Urothelium cell line (cell line): ENCODE results near the gene PGLYRP2.
"Not testable (repeated sequence)": the region's sequence is repeated elsewhere in the genome, so short reads cannot be mapped to it uniquely, and the experiment has no call there.

Source experiments
- DNase-seq: peaks from one replicate; pipeline ENCODE4 v3.0.0; 2011; ENCODE audit warnings: low spot score, mixed read lengths
- FAIRE-seq: peaks from 2 replicates; lab custom pipeline; 2011; peaks lifted over from hg19 to GRCh38; lab: Jason Lieb, UNC

PGLYRP2 gene

DNA sequence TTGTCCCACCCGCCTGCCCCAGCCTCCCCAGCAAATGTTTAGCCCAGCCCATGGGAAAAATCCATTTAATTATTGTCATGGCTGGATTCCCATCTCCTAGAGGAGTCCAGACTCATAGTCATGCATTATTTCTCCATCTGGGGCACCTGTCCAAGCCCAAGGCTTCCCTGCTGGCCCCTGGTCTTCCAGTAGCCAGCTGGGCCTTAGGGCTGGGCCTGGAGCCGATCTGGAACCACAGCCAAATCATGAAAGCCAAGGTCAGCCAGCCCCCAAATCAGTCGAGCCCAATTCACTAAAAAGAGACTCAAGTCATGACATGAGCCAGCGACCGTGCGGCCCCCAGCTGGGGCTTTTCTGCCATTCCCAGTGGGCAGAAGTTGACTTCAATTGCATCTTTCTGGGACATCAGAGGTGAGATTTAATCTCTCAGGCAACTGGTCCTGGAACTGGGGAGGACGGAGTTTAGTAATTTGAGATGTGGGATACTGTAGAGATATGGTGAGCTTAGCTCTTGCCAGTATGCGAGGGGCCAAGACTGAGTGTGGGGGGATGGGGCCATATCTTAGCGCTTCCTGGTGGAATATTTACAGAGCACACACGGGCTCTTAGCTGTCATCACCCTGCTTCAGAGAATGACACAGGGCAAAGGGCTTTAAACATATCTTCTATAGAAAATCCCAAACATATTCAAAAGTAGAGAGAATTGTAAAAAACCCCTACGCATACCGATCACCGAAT, 9.4 kb upstream of the PGLYRP2 start:
- no peak for FAIRE-seq

DNA sequence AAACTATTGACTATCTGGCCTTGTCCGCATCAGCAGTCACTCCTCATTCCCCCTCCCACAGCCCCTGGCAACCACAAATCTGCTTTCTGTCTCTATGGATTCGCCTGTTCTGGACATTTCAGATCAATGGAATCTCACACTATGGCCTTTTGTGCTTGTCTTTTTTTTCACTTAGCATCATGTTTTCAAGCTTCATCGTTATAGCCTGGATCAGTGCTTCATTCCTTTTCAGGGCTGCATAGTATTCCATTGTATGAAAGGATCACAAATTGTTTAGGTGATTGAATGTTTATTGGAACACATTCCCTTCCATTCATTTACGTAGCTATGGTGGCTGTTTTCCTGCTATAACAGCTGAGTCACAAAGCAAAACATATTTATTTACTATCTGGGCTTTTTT, 7.7 kb upstream of the PGLYRP2 start:
- FAIRE-seq (no peak), DNase-seq (no peak)

More for the DNA sequence above, 9.4 kb upstream of the PGLYRP2 start:
- DNase-seq = no peak

DNA sequence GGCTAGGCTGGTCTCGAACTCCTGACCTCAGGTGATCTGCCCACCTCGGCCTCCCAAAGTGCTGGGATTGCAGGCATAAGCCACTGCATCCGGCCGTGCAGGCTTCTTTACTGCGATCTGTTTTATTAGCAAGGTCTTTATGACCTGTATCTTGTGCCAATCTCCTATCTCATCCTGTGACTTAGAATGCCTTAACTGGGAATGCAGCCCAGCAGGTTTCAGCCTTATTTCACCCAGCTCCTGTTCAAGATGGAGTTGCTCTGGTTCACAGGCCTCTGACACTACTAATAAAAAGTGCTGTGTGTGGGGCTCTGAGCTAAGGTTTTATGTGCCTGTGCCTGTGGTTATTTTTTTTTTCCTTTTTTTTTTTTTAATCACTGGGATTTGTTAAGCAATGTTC, 6.5 kb upstream of the PGLYRP2 start:
- FAIRE-seq, DNase-seq: not testable (repeated sequence)

DNA sequence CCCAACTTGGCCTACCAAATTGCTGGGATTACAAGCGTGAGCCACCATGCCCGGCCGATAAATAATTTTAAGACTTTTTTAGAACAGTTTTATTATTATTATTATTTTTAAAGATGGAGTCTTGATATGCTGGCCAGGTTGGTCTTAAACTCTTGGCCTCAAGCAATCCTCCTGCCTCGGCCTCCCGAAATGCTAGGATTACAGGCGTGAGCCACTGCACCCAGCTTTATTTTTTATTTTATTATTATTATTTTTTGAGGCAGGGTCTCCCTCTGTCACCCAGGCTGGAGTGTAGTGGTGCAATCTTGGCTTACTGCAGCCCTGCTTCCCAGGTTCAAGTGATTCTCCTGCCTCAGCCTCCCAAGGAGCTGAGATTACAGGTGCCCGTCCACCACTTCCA, 1.7 kb upstream of the PGLYRP2 start:
- not testable (repeated sequence) for FAIRE-seq, DNase-seq

DNA sequence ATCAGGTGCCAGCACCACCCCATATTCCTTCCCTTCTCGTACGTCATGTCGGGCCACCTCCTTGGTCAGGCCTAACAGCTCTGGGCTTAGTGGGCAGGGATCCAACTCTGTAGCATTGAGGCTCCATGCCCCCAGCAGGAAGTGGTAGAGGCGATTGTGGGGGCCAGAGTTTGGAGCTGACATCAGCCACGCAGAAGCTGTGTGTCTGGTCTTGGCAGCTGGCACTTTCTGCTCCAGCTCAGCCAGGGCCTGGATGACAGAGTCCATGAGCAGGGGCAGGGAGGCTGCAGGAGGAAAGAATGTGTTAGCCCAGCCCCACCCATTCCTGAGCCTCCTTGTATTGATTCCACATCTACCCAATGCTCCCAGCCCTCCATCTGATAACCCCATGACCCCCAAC, 3.0 kb downstream of the PGLYRP2 start:
- DNase-seq (no peak), FAIRE-seq (no peak)

DNA sequence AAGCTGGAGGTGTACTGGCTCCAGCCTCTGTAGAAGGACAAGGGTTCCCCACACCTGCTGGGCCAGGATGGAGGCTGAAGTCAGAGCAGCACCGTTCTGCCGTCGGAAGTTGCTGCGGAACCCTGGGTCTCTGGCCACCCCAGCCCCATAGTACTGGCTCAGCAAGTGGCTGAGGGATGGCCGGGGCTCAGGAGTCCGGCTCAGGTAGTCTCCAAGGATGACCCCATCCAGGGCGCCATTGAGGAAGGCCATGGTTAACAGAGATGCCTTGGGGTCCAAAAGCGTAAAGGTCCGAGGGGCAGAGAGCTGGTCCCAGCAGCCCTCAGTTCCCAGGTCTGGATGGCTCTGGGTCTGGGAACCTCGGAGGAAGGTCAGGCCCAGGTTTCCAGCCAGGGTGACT, 3.7 kb downstream of the PGLYRP2 start:
- FAIRE-seq = no peak
- no peak for DNase-seq

DNA sequence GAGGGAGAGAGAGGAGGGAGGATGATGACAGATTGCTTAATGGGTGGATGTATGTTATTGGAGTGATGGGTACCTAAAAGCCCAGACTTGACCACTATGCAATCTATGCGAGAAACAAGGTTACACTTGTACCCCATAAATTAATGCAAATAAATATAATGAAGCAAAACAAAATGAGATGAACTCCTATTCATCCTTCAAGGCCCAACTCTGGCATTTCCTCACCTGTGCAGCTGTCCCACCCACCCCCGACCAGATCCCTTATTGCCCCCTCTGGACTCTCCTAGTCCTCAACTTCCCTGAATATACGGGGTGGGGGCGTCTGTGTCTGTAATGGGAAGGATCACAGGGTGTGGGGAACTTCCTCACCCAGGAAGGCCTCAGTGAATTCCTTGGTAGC, 4.1 kb downstream of the PGLYRP2 start:
- FAIRE-seq (no peak), DNase-seq (no peak)

DNA sequence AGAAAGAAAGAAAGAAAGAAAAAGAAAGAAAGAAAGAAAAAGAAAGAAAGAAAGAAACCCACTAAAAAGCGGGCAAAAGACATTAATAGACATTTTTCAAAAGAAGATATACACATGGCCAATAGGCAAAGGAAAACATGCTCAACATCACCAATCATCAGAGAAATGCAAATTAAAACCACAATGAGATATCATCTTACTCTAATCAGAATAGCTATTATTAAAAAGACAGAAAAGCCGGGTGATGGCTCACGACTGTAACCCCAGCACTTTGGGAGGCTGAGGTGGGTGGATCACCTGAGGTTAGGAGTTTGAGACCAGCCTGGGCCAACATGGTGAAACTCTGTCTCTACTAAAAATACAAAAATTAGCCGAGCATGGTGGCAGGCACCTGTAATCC, 5.5 kb downstream of the PGLYRP2 start:
- not testable (repeated sequence) for DNase-seq, FAIRE-seq

DNA sequence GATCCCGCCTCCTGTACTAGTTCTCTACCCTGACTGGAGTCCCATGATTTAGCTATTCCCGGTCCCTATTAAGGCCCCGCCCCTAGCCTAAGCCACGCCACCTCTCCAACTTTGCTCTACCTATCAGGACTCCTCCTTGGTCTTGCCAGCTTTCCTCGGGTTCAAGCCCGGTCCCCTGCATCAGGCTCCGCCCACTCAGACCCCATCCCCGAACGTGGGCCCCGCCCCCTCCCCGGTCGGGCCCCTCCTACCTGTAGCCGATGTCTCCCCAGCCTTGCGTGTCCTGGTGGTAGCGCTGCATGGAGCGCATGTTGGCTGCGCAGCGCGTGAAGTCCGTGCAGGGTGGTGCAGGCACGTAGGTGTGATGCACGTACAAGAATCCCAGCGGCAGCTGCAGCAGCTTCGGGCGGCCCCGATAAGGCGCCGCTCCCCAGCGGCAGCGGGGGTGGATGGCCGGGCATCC, 7.6 kb downstream of the PGLYRP2 start:
- FAIRE-seq (no peak), DNase-seq (no peak)

DNA sequence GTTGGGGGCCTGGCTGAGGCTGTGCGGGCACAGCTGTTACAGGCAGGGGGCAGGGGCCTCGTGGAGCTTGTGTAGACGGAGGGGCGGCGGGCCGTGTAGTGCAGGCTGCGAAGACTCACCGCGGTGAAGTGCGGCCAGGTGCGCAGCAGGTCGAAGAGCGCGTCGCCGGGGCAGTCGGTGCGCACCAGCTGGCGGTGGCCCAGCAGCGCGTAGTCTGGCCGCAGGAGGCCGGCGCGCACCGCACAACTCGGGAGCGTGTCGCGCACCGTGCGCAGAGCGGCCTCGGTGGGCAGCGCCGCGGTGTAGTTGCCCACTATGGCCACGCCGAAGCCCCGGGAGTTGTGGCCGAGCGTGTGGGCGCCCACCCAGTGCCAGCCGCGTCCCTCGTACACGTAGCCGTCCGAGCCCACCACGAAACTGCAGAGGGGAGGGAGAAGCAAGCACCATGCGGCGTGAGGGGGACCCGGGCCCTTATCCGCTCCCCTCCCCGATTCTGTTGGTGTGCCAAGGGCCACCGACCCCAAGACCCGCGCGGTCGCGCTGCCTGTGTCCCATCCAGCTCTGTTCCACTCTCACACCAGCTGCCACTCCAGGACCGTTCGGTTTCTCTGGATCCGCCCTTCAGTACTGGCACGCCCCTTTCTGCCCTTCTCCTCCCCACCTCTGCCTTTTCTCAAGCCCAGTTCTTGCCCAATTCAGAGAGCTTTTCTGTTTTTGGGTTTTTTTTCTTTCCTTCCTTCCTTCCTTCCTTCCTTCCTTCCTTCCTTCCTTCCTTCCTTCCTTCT, 9.6 kb downstream of the PGLYRP2 start:
- no peak for FAIRE-seq
- no peak for DNase-seq

DNA sequence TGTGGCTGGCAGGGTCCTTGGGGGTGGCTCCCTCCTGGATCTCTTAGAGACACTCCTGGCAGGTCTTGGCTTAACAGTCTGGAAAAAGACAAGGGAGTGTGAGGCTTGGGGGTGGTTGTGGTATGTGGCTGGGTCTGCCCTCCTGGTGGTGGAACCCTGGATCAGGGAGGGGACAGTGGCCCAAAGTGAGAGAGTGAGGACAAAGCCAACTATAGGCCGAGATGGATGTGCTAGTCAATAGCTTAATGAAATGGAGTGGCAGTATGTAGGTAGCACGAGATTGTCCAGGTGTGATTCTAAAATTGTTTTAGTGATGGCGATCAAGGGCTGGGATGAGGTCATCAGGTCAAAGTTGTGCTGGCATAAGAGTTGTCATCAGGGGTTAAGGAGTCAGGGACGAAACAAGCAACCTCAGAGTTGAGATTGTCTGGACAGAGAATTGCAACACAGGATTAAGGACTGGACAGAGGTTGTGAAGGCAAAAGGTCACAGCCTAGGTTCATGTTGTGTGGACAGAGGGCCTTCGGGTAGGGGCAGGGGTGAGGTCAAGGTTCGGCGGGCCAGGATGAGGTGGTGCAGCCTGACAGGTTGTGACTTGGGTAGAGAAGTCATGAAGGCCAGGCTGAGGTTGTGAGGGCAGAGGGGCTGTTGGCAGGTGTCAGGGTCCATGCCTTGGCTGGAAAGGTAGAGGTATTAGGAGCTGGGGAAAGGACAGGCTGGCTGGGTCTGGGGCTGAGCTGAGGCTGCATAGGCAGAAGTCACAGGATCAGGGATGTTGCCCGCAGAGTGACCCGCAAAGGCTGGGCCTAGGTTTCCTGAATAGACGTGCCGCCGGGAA, 10.4 kb downstream of the PGLYRP2 start:
- FAIRE-seq (no peak), DNase-seq (no peak)

DNA sequence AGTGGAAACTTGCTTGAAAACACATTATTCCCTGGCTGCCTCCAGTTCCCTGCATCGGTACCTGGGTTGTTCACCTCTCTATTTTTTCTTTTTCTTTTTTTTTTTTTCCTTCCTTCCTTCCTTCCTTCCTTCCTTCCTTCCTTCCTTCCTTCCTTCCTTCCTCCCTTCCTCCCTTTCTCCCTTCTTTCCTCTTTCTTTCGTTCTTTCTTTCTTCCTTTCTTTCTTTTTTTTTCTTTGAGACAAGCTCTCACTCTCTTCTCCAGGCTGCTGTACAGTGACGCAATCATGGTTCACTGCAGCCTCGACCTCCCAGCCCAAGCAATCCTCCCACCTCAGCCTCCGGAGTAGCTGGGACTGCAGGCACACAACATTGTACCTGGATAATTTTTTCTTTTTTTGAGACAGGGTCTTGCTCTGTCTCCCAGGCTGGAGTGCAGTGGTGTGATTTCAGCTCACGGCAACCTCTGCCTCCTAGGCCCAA, 11.5 kb downstream of the PGLYRP2 start:
- DNase-seq = no peak

DNA sequence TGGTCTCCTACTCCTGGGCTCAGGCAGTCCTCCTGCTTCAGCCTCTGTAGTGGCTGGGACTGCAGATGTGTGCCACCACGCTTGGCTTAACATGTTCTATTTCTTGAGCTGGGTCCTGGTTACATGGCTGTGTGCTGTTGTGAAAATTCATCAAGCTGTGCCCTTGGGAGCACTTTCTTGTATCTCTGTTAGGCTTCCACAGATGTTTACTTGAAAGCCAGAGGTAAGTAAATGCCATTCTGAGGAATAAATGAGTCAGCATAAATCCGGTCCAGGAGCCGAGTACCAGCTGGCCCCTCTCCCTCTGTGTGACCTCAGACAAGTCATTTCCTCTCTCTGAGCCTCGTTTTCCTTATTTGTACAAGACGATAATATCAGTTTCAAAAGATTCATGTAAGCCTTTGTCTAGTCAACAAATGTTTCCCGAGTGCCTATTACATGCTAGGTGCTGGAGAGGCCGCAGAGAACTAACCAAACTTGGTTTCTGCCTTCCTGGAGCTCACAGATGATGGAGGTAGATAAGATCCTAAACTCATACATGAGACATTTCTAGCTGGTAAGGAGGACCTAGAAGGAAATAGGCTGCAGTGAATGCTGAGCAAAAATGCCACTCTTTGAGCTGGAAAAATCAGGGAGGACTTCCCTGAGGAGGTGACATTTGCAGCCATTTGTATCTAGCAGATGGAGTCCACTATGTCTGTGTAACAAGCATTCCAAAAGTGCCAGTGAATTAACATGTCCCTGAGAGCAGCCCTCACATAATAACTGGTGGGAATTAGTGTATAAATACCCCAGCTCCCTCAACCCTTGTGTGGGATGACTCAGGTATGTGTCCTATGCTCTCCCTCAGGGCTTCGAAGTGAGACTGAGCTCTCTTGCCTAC, 12.2 kb downstream of the PGLYRP2 start:
- FAIRE-seq = no peak
- DNase-seq = peak; percentile 39

More for the DNA sequence above, 11.5 kb downstream of the PGLYRP2 start:
- no peak for FAIRE-seq

DNA sequence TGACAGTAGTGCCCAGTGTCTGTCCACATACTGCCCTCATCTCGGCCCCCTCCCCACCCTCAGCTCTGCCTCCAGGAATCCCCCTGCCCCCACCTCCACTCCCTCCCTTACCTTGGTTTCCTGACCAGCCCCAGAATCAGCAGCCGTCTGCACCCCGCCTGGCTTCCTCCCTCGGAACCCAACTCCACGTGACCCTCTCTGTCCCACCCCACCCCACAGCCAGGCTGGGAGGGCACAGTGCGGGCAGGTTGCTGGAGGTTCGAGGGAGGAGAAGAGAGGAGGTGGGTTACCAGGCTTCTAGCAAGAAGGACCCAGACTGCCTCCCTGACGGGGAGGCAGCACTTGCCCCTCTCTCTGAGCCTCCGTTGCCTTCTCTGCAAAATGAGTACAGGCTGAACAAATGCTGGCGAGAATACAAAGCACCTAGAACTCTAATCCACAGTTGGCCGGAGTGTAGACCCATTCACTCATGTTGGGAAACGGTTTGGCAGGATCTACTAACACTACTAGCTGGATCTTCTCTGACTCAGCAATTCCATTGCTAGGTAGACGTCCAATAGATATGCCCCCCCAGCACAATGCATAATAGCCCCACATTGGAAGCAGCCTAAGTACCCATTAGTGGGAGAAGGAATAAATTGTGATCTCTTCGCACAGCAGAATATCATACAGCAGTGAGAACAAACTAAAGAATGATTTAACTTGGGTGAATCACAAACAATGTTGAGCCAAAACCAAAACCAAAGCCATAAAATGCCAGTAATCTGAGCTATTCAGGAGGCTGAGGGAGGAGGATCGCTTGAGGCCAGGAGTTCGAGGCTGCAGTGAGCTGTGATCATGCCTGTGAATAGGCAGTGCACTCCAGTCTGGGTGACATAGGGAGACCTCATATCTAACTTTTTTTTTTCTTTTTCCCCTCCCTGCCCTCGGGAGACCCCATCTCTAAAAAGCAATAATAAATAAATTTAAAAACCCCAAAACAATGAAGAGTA, 14.6 kb downstream of the PGLYRP2 start, which contains the start of gene RASAL3:
RASAL3 (minus strand) TSS at position 151 of the 992 bp plus-strand sequence. CDS start 186 bp downstream, outside the sequence.
- FAIRE-seq (no peak), DNase-seq (no peak)

DNA sequence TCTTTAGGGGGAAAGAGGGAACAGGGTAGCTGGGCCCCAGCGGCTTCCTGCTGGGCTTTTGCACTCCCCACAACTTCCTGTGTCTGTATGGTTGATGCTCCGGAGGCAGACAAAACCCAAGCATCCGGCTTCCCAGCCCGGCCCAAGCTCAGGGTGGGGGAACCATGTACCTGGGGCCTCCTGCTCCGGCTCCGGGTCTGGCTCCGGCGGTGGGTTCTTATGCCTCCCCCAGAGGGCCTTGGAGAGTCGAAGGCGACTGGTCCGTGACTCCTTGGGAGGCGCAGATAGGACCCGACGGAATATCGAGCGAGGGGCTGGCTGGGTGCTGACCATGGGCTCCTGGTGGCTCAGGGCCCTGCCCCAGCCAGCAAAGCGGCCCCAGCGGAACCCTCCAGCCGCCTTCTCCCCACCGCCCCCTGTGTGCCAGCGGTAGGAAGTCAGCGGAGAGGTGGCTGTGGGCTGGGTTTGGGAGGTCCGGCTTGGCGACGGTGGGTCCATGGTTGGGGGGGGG, 15.4 kb downstream of the PGLYRP2 start:
- no peak for FAIRE-seq
- DNase-seq = no peak

DNA sequence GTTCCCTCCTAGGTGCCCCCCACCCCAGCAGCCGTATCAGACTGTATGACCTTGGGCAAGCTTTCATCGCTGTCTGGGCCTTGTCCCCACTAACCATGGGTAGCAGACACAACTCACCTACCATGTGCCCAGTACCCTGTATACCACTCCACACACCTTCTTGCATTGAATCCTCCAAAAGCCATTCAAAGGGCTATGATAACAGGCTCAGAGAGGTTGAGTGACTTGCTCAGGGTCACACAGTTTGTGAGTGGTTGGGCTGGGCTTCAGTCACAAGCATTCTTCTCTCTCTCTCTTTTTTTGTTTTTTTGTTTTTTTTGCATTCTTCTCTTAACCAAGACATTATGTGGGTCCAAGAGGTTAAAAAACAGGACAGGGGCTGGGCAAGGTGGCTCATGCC, 17.6 kb downstream of the PGLYRP2 start:
- FAIRE-seq (no peak), DNase-seq (no peak)

DNA sequence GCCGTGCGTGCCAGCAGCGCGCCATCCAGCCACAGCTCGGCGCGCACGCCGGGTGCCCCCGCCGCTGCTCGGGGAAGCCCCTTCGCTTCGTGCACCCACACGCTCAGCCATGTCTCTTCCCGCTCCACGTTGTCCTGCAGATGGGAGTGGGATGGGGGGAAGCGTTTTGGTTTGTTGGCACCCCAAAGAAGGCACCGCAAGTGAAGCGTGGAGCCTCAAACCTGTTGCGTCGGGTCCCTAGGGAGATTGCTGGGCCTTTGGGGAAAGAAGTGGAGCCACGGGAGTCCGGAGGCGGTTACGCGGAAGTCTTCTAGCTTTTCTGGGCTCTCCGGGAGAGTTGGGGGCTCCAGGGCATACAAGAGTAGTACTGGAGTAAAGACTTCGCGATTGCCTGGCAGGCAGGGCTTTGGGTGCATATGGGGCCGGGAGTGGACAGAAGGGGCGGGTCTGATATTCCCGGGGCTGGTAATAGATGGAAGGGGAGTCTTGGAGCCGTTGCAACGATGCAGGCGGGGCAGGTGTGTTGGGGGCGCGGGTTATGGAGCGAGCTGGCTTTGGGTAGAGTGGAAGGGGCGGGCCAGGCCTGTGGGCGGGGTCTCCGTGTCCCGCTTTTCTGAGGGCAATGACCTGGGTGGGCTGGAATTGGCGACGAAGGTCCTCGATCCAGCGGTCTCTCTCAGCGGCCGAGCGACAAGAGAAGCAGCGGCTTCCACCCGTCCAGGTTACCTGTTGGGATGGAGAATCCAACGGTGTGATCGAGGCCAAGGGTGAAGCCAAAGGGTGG, 21.4 kb downstream of the PGLYRP2 start:
- FAIRE-seq (no peak), DNase-seq (no peak)
